ENCODE data around the gene C21orf58.
"Not testable (repeated sequence)": the region's sequence is repeated elsewhere in the genome, so short reads cannot be mapped to it uniquely, and the experiment has no call there.

Gene C21orf58

DNA sequence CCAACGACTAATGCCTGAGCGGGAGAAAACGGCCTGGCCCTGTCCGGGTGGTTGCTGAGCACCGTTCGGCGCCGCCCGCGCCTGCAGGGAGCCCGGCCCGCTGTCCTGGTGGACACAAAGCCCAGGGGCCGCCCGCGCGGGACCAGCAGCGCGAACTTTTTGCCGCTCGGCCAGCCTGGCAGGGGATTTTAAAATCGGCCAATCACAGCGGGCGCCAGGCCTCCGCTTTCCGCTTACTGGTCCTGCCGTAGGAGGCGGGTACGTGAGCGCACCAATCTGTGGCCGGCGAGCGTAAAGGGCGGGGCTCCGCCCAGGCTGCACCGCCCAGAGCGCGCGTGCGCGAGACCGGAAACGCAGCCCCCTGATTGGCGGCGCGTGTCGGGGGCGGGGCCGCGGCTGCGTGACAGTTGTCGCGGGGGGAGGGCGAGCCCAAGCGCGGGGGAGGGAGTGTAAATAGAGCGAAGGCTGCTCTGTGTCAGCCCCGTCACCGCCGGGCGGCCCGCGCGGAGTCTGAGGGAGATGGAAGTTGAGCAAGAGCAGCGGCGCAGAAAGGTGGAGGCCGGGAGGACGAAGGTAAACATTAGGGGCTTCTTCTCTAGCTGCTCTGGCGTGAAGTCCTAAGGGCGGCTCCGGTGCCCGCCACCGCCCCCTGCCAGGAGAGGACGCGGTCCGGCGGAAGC, at the start of gene C21orf58, which contains the start of gene PCNT:
Gene C21orf58 (minus strand): TSS at position 161 of the 680 bp plus-strand sequence. CDS start 1,132 bp downstream, outside the sequence.
Gene PCNT (plus strand): TSS at position 447 of the 680 bp plus-strand sequence. CDS start 73 bp downstream, at position 520.
- Histone ChIP-seq H3K9me3 (ENCODE audit: low read depth, low read length) (no peaks in the 10 kb centered on the region), H3K36me3 (ENCODE audit: insufficient read depth, low read length) (peaks cover 26% of the 10 kb centered on the region), H3K4me3 (peak within 1 kb of the TSS; percentile 97), H3K27ac (peak within 1 kb of the TSS; percentile 98), H3K9ac (ENCODE audit: insufficient read length) (peak within 1 kb of the TSS; percentile 97)
- TF ChIP-seq FOXP2 (optimal IDR thresholded peaks at IDR 0.05; ENCODE audit: control extremely low read depth, extremely low read length, insufficient read depth) (no peak), EZH2 (IDR thresholded peaks at IDR 0.05) (no peak), POLR2AphosphoS5 (IDR thresholded peaks at IDR 0.05; ENCODE audit: borderline replicate concordance, low read depth, low read length) (peak; percentile 92)
- DNase-seq (ENCODE audit: low read depth, low spot score) = peak; percentile 78

DNA sequence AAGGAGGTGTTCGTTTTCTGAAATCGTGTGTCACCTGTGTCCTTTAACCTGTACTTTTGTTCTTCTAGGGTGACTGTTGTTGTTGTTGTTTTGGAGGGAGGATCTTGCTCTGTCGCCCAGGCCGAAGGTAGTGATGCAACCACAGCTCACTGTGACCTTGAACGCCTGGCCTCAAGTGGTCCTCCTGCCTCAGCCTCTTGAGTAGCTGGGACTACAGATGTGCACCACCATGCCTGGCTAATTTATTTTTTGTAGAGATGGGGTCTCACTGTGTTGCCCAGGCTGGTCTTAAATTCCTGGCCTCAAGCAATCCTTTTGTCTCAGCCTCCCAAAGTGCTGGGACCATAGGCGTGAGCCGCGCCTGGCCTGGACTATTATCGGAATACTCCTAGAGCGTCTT, 49.3 kb upstream of the C21orf58 start:
- not testable (repeated sequence) for H3K4me3 ChIP-seq; DNase-seq (ENCODE audit: low read depth, low spot score); H3K27ac ChIP-seq; H3K9ac ChIP-seq (ENCODE audit: insufficient read length); H3K9me3 ChIP-seq (ENCODE audit: low read depth, low read length)
- H3K36me3 ChIP-seq (ENCODE audit: insufficient read depth, low read length) = peaks cover 15% of the 10 kb centered on the region; the same call in 1 of the 2 replicates

DNA sequence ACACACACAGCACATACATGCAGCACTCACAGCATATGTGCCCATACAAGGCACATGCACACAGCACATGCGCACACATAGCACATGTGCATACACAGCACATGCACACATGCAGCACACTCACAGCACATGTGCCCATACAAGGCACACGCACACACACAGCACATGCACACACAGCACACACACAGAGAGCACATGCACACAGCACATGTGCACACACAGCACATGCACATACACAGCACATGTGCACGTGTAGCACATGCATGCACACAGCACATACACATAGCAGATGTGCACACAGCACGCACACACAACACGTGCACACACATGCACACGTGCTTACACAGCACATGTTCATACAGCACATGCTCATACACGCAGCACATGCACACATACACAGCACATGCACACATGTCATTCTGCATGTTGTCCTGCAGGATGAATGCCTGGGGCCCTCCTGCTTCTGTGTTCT, 48.4 kb upstream of the C21orf58 start:
- TF ChIP-seq FOXP2 (optimal IDR thresholded peaks at IDR 0.05; ENCODE audit: control extremely low read depth, extremely low read length, insufficient read depth) = no peak
- TF ChIP-seq EZH2 (IDR thresholded peaks at IDR 0.05) = no peak
- TF ChIP-seq POLR2AphosphoS5 (IDR thresholded peaks at IDR 0.05; ENCODE audit: borderline replicate concordance, low read depth, low read length) = no peak
- DNase-seq (ENCODE audit: low read depth, low spot score) = no peak
- no peak overlapping the region for H3K4me3 ChIP-seq
- H3K27ac ChIP-seq = no peak overlapping the region
- H3K9me3 ChIP-seq (ENCODE audit: low read depth, low read length) = no peaks in the 10 kb centered on the region
- H3K9ac ChIP-seq (ENCODE audit: insufficient read length) = no peak overlapping the region
- H3K36me3 ChIP-seq (ENCODE audit: insufficient read depth, low read length) = peaks cover 23% of the 10 kb centered on the region; the same call in 1 of the 2 replicates

DNA sequence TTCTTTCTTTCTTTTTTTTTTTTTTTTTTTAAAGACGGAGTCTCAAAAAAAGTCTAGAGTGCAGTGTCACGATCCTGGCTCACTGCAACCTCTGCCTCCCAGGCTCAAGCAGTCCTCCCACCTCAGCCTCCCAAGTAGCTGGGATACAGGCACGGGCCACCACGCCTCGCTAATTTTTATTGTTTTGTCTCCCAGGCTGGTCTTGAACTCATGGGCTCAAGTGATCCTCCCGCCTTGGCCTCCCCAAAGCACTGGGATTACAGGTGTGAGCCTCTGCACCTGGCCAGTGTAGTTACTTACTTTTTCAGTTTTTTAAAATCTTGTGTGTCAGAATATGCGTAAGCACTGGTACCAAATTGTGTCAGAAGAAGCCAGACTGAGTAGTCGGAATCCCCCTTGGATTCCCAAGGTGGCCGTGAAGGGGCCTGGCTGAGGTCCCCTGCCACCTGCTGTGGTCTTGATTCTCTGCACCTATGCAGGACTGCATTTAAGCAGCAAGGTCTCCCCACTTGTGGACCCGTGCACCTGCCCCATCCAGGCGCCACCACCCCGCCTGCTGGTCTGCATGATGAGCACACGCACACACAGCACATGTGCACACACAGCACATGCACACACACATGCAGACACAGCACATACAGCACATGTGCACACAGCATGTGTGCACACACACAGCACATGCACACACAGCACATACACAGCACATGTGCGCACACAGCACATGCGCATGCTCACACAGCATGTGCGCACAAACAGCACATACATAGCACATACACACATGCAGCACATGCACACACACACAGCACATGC, 47.7 kb upstream of the C21orf58 start:
- Histone ChIP-seq H3K36me3 (ENCODE audit: insufficient read depth, low read length) (peaks cover 29% of the 10 kb centered on the region; the same call in 1 of the 2 replicates), H3K4me3 (no peak overlapping the region)
- TF ChIP-seq FOXP2 (optimal IDR thresholded peaks at IDR 0.05; ENCODE audit: control extremely low read depth, extremely low read length, insufficient read depth) = no peak
- no peak for TF ChIP-seq EZH2 (IDR thresholded peaks at IDR 0.05)
- no peak for TF ChIP-seq POLR2AphosphoS5 (IDR thresholded peaks at IDR 0.05; ENCODE audit: borderline replicate concordance, low read depth, low read length)

DNA sequence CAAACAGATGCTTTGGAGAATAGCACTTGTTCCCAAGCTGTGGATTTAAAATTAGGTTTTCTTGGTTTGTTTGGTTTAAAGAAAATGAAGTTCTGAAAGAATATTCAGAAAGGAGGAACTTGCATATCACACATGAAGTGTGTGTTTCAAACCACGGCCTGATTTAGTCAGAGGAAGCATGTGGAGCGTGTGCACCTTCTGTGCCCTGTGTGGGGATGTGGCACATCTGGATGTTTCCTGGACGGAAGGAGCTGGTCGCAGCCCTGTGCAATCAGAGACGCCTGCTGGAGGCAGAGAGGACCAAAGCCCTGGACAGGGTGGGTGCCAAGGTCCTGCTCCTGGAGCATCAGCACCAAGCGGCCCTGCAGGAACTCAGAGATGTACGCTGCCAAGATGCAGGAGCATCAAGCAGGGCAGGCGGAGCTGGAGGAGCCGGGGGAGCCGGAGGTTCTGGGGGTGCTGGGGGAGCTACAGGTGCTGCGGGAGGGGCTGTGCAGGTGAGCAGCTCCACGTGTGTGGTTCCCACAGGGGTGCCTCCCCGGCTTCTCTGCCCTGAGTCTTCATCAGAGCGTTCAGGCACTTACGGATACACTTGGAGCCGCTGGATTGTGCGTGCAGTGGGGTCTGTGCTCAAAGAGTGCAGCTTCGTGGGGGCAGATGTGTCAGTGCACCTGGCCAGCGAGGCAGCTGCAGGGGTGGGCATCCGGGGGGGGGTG, 46.0 kb upstream of the C21orf58 start:
- TF ChIP-seq EZH2 (IDR thresholded peaks at IDR 0.05) = no peak
- no peak for TF ChIP-seq FOXP2 (optimal IDR thresholded peaks at IDR 0.05; ENCODE audit: control extremely low read depth, extremely low read length, insufficient read depth)
- no peak for TF ChIP-seq POLR2AphosphoS5 (IDR thresholded peaks at IDR 0.05; ENCODE audit: borderline replicate concordance, low read depth, low read length)
- H3K4me3 ChIP-seq = no peak overlapping the region
- peaks cover 41% of the 10 kb centered on the region; the same call in 1 of the 2 replicates for H3K36me3 ChIP-seq (ENCODE audit: insufficient read depth, low read length)
- H3K9me3 ChIP-seq (ENCODE audit: low read depth, low read length) = no peaks in the 10 kb centered on the region
- H3K9ac ChIP-seq (ENCODE audit: insufficient read length) = no peak overlapping the region
- DNase-seq (ENCODE audit: low read depth, low spot score) = no peak
- no peak overlapping the region for H3K27ac ChIP-seq

More for the DNA sequence above, 47.7 kb upstream of the C21orf58 start:
- H3K9me3 ChIP-seq (ENCODE audit: low read depth, low read length) = no peaks in the 10 kb centered on the region
- no peak overlapping the region for H3K9ac ChIP-seq (ENCODE audit: insufficient read length)
- DNase-seq (ENCODE audit: low read depth, low spot score) = no peak
- H3K27ac ChIP-seq = no peak overlapping the region

DNA sequence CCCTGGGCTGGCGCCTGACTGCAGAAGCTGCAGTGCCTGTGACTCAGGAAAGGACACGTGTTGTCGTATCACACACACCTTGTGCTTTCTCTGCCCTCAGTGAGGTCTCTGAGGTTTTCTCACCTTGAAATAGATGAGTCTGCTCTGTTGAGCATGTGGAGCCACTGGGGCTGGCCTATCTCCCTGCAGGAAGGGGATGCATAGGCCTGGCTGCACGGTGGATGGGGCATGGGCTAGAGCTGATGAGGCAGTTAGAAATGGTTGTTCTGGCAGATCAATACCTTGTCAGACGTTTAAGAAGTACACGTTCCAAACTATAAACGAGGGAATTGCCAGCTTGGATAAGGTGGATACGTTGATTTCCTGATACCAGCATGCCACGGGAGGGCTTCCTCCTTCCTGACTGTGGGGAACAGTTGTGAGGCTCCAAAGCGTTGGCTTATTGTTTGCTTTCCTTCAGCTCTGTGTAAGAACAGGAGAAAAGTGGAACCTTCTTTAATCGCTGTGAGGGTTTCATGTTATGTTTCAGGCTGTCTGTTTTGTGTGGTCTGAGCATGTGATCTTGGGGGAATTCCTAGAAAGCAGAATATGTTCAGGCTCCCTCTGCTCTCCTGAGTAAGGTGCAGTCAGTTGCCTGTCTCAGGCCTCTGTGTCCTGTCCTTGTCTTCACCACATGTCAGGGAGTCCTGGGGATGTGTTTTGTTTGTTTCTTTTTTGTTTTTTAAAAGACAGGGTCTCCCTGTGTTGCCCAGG, 45.0 kb upstream of the C21orf58 start:
- Histone ChIP-seq H3K4me3 (no peak overlapping the region), H3K9ac (ENCODE audit: insufficient read length) (no peak overlapping the region), H3K9me3 (ENCODE audit: low read depth, low read length) (no peaks in the 10 kb centered on the region), H3K27ac (no peak overlapping the region), H3K36me3 (ENCODE audit: insufficient read depth, low read length) (peaks cover 48% of the 10 kb centered on the region; the same call in 1 of the 2 replicates)
- DNase-seq (ENCODE audit: low read depth, low spot score) = no peak
- no peak for TF ChIP-seq FOXP2 (optimal IDR thresholded peaks at IDR 0.05; ENCODE audit: control extremely low read depth, extremely low read length, insufficient read depth)
- TF ChIP-seq POLR2AphosphoS5 (IDR thresholded peaks at IDR 0.05; ENCODE audit: borderline replicate concordance, low read depth, low read length) = no peak
- no peak for TF ChIP-seq EZH2 (IDR thresholded peaks at IDR 0.05)

DNA sequence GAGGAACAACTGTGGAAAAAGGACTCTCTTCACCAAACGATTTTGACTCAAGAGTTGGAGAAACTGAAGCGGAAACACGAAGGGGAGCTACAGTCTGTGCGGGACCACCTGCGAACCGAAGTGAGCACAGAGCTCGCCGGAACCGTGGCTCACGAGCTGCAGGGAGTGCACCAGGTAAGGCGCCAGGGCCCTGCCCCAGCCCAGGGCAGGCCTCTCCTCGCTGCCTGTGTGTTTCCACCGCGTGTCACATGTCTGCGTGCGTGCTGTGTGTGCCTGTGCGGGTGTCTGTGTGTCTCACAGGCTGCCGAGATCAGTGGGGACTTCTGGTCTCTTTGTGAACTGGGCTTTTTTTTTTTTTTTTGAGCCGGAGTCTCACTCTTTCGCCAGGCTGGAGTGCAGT, 43.3 kb upstream of the C21orf58 start:
- Histone ChIP-seq H3K4me3 (no peak overlapping the region), H3K9ac (ENCODE audit: insufficient read length) (no peak overlapping the region), H3K27ac (no peak overlapping the region), H3K36me3 (ENCODE audit: insufficient read depth, low read length) (peaks cover 55% of the 10 kb centered on the region), H3K9me3 (ENCODE audit: low read depth, low read length) (no peaks in the 10 kb centered on the region)
- TF ChIP-seq FOXP2 (optimal IDR thresholded peaks at IDR 0.05; ENCODE audit: control extremely low read depth, extremely low read length, insufficient read depth) = no peak
- TF ChIP-seq EZH2 (IDR thresholded peaks at IDR 0.05) = no peak
- TF ChIP-seq POLR2AphosphoS5 (IDR thresholded peaks at IDR 0.05; ENCODE audit: borderline replicate concordance, low read depth, low read length) = no peak
- no peak for DNase-seq (ENCODE audit: low read depth, low spot score)

All from SK-N-MC (cell line).